OCI-LY3 (cell line): ENCODE data around the gene ZNF768.
"Not testable (repeated sequence)": the region's sequence is repeated elsewhere in the genome, so short reads cannot be mapped to it uniquely, and the experiment has no call there.

ENCODE experiments used
- CTCF ChIP-seq: fragments of 200-600, 300-600 bp; sonication (generic); IDR thresholded peaks from 2 replicates; pipeline ENCODE4 v1.5.1; 2014; ENCODE audit warnings: antibody characterized with exemption, low read length, low read depth
- EZH2phosphoT487 ChIP-seq: fragments of 200-600 bp; shearing (Covaris generic); IDR thresholded peaks from 2 replicates; pipeline ENCODE4 v1.6.1; 2018; ENCODE audit warnings: antibody characterized with exemption, mixed run types, low read depth

- not testable (repeated sequence) for TF ChIP-seq CTCF, EZH2phosphoT487
Measured at GRCh38 chr16:30522702-30523463, 3.5 kb downstream of the ZNF768 start.
